Metanephros (tissue), 1 donor: ENCODE results near the gene SLC16A3. TPM values are rescaled to one million over a fixed set of nuclear protein-coding genes. Genes with fewer than 3 reads are reported as not detected.

ENCODE experiments used
- total RNA-seq: library from RNA; depleted of rRNA; stranded (reverse); fragments of >200 nt; gene quantifications from one replicate; pipeline ENCODE4 v1.2.3, GENCODE V29; 2014

The SLC16A3 gene
- 35.7 TPM for total RNA-seq

DNA sequence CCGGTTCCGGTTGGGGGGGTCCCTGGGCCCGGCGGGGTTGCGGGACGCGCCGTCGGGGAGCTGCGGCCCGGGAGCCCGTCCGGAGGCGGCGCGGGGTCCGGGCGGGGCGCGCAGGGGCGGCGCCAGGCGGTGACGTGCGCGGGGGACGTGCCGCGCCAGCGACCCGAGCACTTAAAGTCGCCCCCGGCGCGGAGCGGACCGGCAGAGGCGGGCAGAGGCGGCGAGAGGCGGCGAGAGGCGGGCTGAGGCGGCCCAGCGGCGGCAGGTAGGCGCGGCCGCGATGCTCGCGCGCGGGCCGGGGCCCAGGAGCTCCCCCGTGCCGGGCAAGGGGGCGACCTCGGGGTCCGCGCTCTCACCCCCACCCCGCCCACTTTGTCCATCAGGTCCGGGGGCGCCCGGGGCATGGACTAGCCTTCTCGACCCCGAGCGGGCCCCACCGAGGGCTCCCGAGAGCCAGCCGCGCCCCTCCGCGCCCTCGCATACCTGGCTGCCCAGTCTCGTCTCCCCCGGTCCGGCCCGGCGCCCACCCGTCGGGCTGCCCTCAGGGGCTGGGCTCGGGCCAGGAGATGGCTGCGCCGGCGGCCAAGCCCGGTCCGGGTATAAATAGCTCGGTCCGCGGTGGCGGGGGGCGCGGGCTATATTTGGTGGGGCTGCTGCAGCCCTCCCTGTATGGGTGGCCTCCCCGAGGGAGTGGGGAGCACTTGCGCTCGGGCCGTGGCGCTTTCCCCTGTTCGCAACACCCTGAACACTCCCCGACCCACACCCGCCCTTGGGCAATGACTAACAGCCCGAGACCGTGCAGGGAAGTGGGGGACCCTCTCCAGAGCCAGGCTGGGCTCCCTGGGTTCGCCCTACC lies at the start of gene SLC16A3:
Gene SLC16A3 (plus strand): TSS at position 201 of the 856 bp plus-strand sequence. CDS start 6,967 bp downstream, outside the sequence.

DNA sequence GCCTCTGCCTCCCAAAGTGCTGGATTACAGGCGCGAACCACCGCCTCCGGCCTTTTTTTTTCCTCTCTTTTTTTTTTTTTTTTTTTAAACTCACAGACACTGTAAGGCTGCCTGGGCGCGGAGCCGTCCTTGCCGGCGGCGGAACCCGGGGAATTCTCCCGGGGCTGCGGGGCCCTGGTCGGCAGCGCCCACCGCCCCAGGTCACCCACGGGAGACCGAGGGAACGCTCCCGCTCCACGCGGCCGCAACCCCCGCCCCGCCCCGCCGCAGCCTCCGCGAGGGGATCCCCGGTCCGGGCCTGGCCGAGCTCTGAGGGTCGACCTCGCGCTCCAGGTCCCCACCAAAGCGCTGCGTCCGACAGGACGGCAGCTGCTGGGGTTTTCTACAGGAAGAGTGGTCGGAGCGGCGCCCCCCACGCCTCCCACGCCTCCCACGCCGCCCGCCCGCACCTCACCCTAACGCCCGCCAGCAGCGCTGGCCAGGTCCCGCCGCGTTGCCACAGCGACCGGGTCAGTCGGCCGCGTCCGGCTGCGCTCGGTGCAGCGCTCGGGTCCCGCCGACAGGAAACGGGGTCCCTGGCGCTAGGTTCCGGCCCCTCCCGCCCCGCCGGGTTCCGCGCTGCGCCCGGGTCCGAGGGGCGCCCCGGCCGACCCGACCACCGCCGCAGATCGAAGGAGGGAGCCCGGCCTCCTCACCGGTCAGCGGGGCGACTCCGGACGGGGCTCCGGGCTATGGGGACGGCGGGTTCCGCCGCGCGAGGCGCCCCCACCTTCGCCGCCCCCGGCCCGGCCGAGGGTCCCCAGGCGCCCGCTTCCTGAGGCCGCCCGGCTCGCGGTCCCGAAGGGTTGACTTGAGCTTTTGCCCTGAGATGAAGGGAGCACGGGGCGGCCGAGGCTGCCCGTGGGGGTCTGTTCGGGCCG lies 16.3 kb upstream of the SLC16A3 start, which contains the start of gene CCDC57:
Gene CCDC57 (minus strand): TSS at position 512 of the 920 bp plus-strand sequence. CDS start 10,898 bp downstream, outside the sequence.

DNA sequence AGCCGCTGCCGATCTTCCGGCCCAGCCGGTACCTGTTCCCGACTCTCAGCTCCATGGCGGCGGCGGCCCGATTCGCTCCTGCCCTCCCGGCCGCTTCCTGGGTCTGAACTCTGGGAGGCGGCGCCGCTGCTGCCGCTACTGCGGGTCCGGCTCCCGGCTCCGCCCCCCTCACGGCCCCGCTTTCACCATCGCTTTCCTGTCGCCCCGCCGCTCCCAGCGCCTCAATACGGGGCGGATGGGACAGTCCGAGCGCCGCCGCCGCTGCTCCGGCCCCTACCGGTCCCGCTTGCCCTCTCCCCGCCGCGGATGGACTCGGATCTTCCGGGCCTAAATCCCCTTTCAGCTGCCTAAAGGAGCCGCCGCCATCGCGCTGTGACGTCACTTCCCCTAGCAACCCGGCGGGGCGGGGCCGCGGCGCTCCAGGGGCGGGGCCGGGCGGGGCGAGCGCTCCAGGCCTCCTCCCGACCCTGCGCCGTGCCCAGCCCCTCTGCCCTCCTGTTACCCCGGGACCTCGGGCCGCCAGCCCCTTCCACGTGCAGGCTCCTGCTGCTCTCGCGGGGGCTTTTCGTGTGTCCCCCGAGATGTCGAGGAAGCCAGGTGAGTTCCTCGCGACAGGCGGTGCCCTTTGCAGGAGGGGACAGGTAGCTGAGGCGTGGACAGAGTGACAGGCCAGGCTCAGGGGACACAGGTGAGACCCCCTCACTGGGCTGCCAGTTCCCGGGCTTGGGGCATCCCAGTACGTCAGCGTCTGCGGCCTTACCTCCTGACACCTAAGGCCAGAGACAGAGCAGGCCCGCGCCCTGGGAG lies 44.7 kb downstream of the SLC16A3 start, which contains the start of gene CSNK1D:
Gene CSNK1D (minus strand): TSS at position 374 of the 807 bp plus-strand sequence. CDS start 319 bp downstream, at position 55.

Other genes starting within 250 kb of the SLC16A3 start
- gene CENPX, start 206.2 kb upstream of the SLC16A3 start, total RNA-seq, result 29.4 TPM
- gene LRRC45, start 205.7 kb upstream of the SLC16A3 start, total RNA-seq, result 10.9 TPM
- 11.0 TPM for gene RAC3, start 197.4 kb upstream of the SLC16A3 start, total RNA-seq
- 51.6 TPM for gene DCXR, start 191.3 kb upstream of the SLC16A3 start, total RNA-seq
- gene RFNG, start 177.2 kb upstream of the SLC16A3 start, total RNA-seq, result 55.4 TPM
- gene GPS1, start 177.1 kb upstream of the SLC16A3 start, total RNA-seq, result 112 TPM
- gene DUS1L, start 163.2 kb upstream of the SLC16A3 start, total RNA-seq, result 57.0 TPM
- 50.2 TPM for gene FASN, start 130.8 kb upstream of the SLC16A3 start, total RNA-seq
- gene CCDC57, start 16.2 kb upstream of the SLC16A3 start, total RNA-seq, result 39.7 TPM
- 75.4 TPM for gene CSNK1D, start 44.7 kb downstream of the SLC16A3 start, total RNA-seq
- 1.4 TPM for gene CD7, start 88.6 kb downstream of the SLC16A3 start, total RNA-seq
- 3.6 TPM for gene SECTM1, start 104.7 kb downstream of the SLC16A3 start, total RNA-seq
- gene TEX19, start 130.2 kb downstream of the SLC16A3 start, total RNA-seq, result not detected
- gene UTS2R, start 142.7 kb downstream of the SLC16A3 start, total RNA-seq, result 0.29 TPM
- 40.5 TPM for gene HEXD, start 189.3 kb downstream of the SLC16A3 start, total RNA-seq
- 26.9 TPM for gene OGFOD3, start 189.5 kb downstream of the SLC16A3 start, total RNA-seq
- gene CYBC1, start 221.7 kb downstream of the SLC16A3 start, total RNA-seq, result 40.9 TPM
- 50.8 TPM for gene NARF, start 229.7 kb downstream of the SLC16A3 start, total RNA-seq